ENCODE results near the gene RPUSD3.

The RPUSD3 gene

DNA sequence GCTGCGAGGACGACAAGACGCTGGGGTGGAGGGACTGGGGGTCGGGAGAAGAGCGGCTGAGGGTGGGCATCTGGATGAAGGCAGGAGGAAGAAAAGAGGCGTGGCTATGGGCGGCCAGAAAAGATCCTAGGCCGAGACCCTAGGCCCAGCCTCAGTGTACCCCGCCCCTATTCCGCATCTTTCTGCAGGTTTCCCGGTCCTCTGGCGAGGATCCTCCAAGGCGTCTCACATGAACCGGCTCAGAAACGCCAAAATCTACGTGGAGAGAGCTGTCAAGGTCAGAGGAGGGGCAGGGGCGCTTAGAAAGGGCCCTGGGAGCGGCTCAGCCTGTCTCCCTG lies 33.4 kb downstream of the RPUSD3 start:
- no CpG with 5 or more reads among the region's 18 CpGs for WGBS (ENCODE audit: extremely low coverage, insufficient coverage, insufficient read length)
- peaks cover 9% of the 10 kb centered on the region for H3K79me1 ChIP-seq (ENCODE audit: low read length)
- peaks cover 3% of the 10 kb centered on the region for H3K79me2 ChIP-seq (ENCODE audit: control insufficient read depth, insufficient read depth, low read length, poor library complexity)
- H3K23ac ChIP-seq (ENCODE audit: low read length) = no peak overlapping the region
- H4K8ac ChIP-seq (ENCODE audit: low read depth, low read length) = peak overlapping the region; percentile 43
- no peak overlapping the region for H3K14ac ChIP-seq (ENCODE audit: low read length)
- DNase-seq = no peak
- no peak overlapping the region for H4K91ac ChIP-seq (ENCODE audit: low read depth, low read length)
- H3K4me1 ChIP-seq (ENCODE audit: control insufficient read depth in 1 of 2, insufficient read depth in 2 of 2, low read length in 2 of 2) = peaks cover 0 to 3% of the 10 kb centered on the region in 2 experiments
- H2AK5ac ChIP-seq (ENCODE audit: low read length) = no peak overlapping the region
- no peak overlapping the region for H2BK12ac ChIP-seq (ENCODE audit: low read length)
- no peak overlapping the region for H3K4ac ChIP-seq (ENCODE audit: low read depth, low read length)
- H3K18ac ChIP-seq (ENCODE audit: low read length) = no peak overlapping the region
- H3K4me2 ChIP-seq (ENCODE audit: low read length) = peak overlapping the region; percentile 69
- no peak overlapping the region for H2BK5ac ChIP-seq (ENCODE audit: low read depth, low read length, poor library complexity)
- H4K12ac ChIP-seq (ENCODE audit: low read depth, low read length) = peak overlapping the region; percentile 34
- peak overlapping the region; percentile 29 for H3K9ac ChIP-seq (ENCODE audit: low read length)
- no peak overlapping the region for H3K27ac ChIP-seq (ENCODE audit: low read depth, low read length)
- H3K27me3 ChIP-seq (ENCODE audit: insufficient read depth, low read length) = no peaks in the 10 kb centered on the region
- no peaks in the 10 kb centered on the region for H3K9me3 ChIP-seq (ENCODE audit: insufficient read depth, low read depth, low read length)
- peaks cover 26 to 28% of the 10 kb centered on the region in 2 experiments for H3K36me3 ChIP-seq (ENCODE audit: control insufficient read depth in 1 of 2, insufficient read depth in 2 of 2, low read length in 2 of 2)
- peak overlapping the region; percentile 68 for H3K4me3 ChIP-seq (ENCODE audit: low read depth, low read length)
- peak overlapping the region; percentile 1 for H2AFZ ChIP-seq (ENCODE audit: insufficient read depth, low read length, poor library complexity)
- no peak overlapping the region for H2BK120ac ChIP-seq (ENCODE audit: insufficient read depth, low read length, poor library complexity)

DNA sequence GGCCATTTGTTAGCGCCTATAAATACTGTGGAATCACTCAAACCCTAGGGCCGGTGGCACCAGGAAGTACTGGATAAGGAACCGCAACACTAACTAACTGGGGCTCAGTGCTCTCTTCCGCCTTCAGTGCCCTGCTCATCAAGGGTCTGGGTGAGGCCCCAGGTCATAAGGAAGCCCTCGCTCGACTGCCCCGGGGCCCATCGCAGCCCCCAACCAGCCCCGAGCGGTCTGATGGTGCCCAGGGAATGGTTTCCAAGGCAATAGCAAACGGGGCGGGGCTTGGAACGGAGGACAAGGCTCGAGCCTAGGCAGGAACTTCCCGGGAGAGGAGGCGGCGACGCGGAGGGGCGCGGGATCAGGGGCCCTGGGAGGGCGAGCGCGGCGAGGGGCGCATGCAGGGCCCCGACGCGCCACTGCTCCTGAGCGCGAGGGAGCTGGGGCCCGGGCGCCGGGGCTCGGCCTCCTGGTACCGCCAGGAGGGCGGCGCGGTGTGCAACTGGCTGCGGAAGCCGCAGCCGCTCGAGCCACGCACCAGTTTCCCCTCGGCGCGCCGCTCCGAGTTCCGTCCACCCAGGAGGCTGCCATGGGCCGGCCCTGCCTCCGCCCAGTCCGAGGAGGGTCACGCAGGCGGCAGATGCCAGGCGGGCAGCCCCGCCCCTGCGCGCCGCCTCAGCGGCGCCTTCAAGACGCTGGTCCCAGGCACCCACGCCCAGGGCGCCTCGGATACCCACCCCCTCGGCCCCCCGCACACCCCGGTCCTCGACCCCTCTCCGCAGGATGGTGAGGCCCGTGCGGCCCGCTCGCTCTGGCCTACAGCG lies 34.0 kb downstream of the RPUSD3 start, which contains the start of gene TTLL3:
Gene TTLL3, plus strand, starts transcription at position 648 of the 818 bp plus-strand sequence. CDS start 400 bp downstream, outside the sequence.
- H3K27ac ChIP-seq (ENCODE audit: low read depth, low read length) = peak within 1 kb of the TSS; percentile 4
- peak within 1 kb of the TSS; percentile 68 for H3K4me3 ChIP-seq (ENCODE audit: low read depth, low read length)
- peak within 1 kb of the TSS; percentile 29 for H3K9ac ChIP-seq (ENCODE audit: low read length)
- H4K91ac ChIP-seq (ENCODE audit: low read depth, low read length) = peak within 1 kb of the TSS; percentile 63
- H4K12ac ChIP-seq (ENCODE audit: low read depth, low read length) = peak within 1 kb of the TSS; percentile 90
- H3K79me1 ChIP-seq (ENCODE audit: low read length) = peaks cover 9% of the 10 kb centered on the region
- peak within 1 kb of the TSS; percentile 69 for H3K4me2 ChIP-seq (ENCODE audit: low read length)
- H2BK5ac ChIP-seq (ENCODE audit: low read depth, low read length, poor library complexity) = peak within 1 kb of the TSS; percentile 11
- peak within 1 kb of the TSS; percentile 20 for H2AFZ ChIP-seq (ENCODE audit: insufficient read depth, low read length, poor library complexity)
- peaks cover 0 to 3% of the 10 kb centered on the region in 2 experiments for H3K4me1 ChIP-seq (ENCODE audit: control insufficient read depth in 1 of 2, insufficient read depth in 2 of 2, low read length in 2 of 2)
- H3K23ac ChIP-seq (ENCODE audit: low read length) = no peak within 1 kb of the TSS
- H3K27me3 ChIP-seq (ENCODE audit: insufficient read depth, low read length) = no peaks in the 10 kb centered on the region
- no CpG with 5 or more reads among the region's 76 CpGs for WGBS (ENCODE audit: extremely low coverage, insufficient coverage, insufficient read length)
- peak in 1 of 2 donors; percentile 46 for DNase-seq
- no peaks in the 10 kb centered on the region for H3K9me3 ChIP-seq (ENCODE audit: insufficient read depth, low read depth, low read length)
- no peak within 1 kb of the TSS for H2BK12ac ChIP-seq (ENCODE audit: low read length)
- peak within 1 kb of the TSS; percentile 44 for H2BK120ac ChIP-seq (ENCODE audit: insufficient read depth, low read length, poor library complexity)
- peaks cover 29 to 31% of the 10 kb centered on the region in 2 experiments for H3K36me3 ChIP-seq (ENCODE audit: control insufficient read depth in 1 of 2, insufficient read depth in 2 of 2, low read length in 2 of 2)
- H3K4ac ChIP-seq (ENCODE audit: low read depth, low read length) = no peak within 1 kb of the TSS
- H3K18ac ChIP-seq (ENCODE audit: low read length) = peak within 1 kb of the TSS; percentile 49
- H4K8ac ChIP-seq (ENCODE audit: low read depth, low read length) = peak within 1 kb of the TSS; percentile 92
- H2AK5ac ChIP-seq (ENCODE audit: low read length) = peak within 1 kb of the TSS; percentile 14
- peaks cover 3% of the 10 kb centered on the region for H3K79me2 ChIP-seq (ENCODE audit: control insufficient read depth, insufficient read depth, low read length, poor library complexity)
- peak within 1 kb of the TSS; percentile 68 for H3K14ac ChIP-seq (ENCODE audit: low read length)

DNA sequence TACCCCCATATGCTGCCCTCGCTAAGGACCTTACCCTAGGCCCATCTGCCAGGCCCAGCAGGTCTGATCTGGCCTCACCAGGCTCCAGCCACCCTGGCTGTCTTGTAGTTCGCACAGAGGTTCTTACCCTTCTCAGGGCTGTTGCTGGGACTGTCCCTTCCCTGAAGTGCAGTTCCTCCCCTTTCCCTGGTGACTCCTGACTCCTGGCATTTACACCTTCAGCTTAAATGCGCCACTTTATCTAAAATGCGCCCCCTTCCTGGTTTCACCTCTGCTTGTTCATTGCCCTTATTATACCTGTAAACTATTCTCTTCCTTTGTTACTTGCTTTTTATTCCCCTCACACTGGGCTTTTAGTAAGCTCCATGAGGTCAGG lies 34.6 kb downstream of the RPUSD3 start:
- Histone ChIP-seq H4K8ac (ENCODE audit: low read depth, low read length) (peak overlapping the region; percentile 92), H4K12ac (ENCODE audit: low read depth, low read length) (no peak overlapping the region), H3K18ac (ENCODE audit: low read length) (no peak overlapping the region), H3K4me2 (ENCODE audit: low read length) (peak overlapping the region; percentile 69), H3K4me3 (ENCODE audit: low read depth, low read length) (no peak overlapping the region), H3K14ac (ENCODE audit: low read length) (no peak overlapping the region), H2BK120ac (ENCODE audit: insufficient read depth, low read length, poor library complexity) (no peak overlapping the region), H3K27ac (ENCODE audit: low read depth, low read length) (peak overlapping the region; percentile 4), H3K36me3 (ENCODE audit: control insufficient read depth in 1 of 2, insufficient read depth in 2 of 2, low read length in 2 of 2) (peaks cover 31 to 37% of the 10 kb centered on the region in 2 experiments), H2AFZ (ENCODE audit: insufficient read depth, low read length, poor library complexity) (no peak overlapping the region), H3K23ac (ENCODE audit: low read length) (no peak overlapping the region), H3K4ac (ENCODE audit: low read depth, low read length) (no peak overlapping the region), H2BK5ac (ENCODE audit: low read depth, low read length, poor library complexity) (no peak overlapping the region), H3K4me1 (ENCODE audit: control insufficient read depth in 1 of 2, insufficient read depth in 2 of 2, low read length in 2 of 2) (peaks cover 0 to 3% of the 10 kb centered on the region in 2 experiments), H3K9me3 (ENCODE audit: insufficient read depth, low read depth, low read length) (no peaks in the 10 kb centered on the region), H2AK5ac (ENCODE audit: low read length) (no peak overlapping the region), H3K9ac (ENCODE audit: low read length) (no peak overlapping the region), H3K27me3 (ENCODE audit: insufficient read depth, low read length) (no peaks in the 10 kb centered on the region), H2BK12ac (ENCODE audit: low read length) (no peak overlapping the region), H3K79me1 (ENCODE audit: low read length) (peaks cover 9% of the 10 kb centered on the region), H4K91ac (ENCODE audit: low read depth, low read length) (no peak overlapping the region), H3K79me2 (ENCODE audit: control insufficient read depth, insufficient read depth, low read length, poor library complexity) (peaks cover 3% of the 10 kb centered on the region)
- no CpG with 5 or more reads among the region's 4 CpGs for WGBS (ENCODE audit: extremely low coverage, insufficient coverage, insufficient read length)
- DNase-seq = peak in 1 of 2 donors; percentile 23

DNA sequence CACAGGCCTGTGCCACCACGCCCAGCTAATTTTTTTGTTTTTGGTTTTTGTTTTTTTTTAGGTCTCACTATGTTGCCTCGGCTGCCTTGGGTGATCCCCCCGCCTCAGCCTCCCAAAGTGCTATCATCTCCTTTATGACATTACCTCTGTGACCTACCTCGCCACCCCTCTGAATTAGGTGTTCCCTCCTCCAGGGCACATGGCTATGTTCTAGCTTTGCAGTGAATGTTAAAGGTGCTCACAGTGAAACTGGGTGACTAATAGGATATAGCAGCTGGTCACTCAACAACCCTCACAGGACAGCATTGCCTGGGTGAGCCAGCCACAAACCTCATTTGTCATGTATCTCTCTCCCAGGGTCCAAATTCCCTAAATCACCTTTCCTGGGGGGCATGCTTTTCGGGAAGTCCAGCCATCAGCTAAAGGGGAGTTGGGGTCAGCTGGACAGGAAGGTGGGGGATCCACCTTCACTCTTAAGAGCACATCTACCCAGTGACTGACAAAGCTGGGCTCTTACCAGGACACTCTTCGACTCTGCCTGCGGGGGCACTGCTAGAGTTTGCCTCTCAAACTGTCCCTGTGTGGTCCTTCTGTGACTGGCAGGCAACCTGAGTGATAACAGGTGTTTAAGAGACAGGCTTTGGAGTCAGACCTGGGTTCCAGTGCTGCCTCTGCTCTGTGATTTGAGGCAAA lies 35.3 kb downstream of the RPUSD3 start:
- peaks cover 3% of the 10 kb centered on the region for H3K79me2 ChIP-seq (ENCODE audit: control insufficient read depth, insufficient read depth, low read length, poor library complexity)
- H4K8ac ChIP-seq (ENCODE audit: low read depth, low read length) = no peak overlapping the region
- no peak overlapping the region for H3K23ac ChIP-seq (ENCODE audit: low read length)
- H3K79me1 ChIP-seq (ENCODE audit: low read length) = peaks cover 9% of the 10 kb centered on the region
- no peak overlapping the region for H4K12ac ChIP-seq (ENCODE audit: low read depth, low read length)
- H4K91ac ChIP-seq (ENCODE audit: low read depth, low read length) = no peak overlapping the region
- H3K9ac ChIP-seq (ENCODE audit: low read length) = no peak overlapping the region
- H3K36me3 ChIP-seq (ENCODE audit: control insufficient read depth in 1 of 2, insufficient read depth in 2 of 2, low read length in 2 of 2) = peaks cover 37 to 45% of the 10 kb centered on the region in 2 experiments
- DNase-seq = peak in 1 of 2 donors; percentile 13
- no peak overlapping the region for H3K4me3 ChIP-seq (ENCODE audit: low read depth, low read length)
- no peak overlapping the region for H2BK120ac ChIP-seq (ENCODE audit: insufficient read depth, low read length, poor library complexity)
- no peak overlapping the region for H3K4ac ChIP-seq (ENCODE audit: low read depth, low read length)
- H3K14ac ChIP-seq (ENCODE audit: low read length) = no peak overlapping the region
- H3K27me3 ChIP-seq (ENCODE audit: insufficient read depth, low read length) = no peaks in the 10 kb centered on the region
- H3K27ac ChIP-seq (ENCODE audit: low read depth, low read length) = no peak overlapping the region
- no peak overlapping the region for H3K4me2 ChIP-seq (ENCODE audit: low read length)
- no peak overlapping the region for H3K18ac ChIP-seq (ENCODE audit: low read length)
- H2AFZ ChIP-seq (ENCODE audit: insufficient read depth, low read length, poor library complexity) = no peak overlapping the region
- no CpG with 5 or more reads among the region's 7 CpGs for WGBS (ENCODE audit: extremely low coverage, insufficient coverage, insufficient read length)
- H2BK5ac ChIP-seq (ENCODE audit: low read depth, low read length, poor library complexity) = no peak overlapping the region
- no peak overlapping the region for H2AK5ac ChIP-seq (ENCODE audit: low read length)
- peaks cover 0 to 3% of the 10 kb centered on the region in 2 experiments for H3K4me1 ChIP-seq (ENCODE audit: control insufficient read depth in 1 of 2, insufficient read depth in 2 of 2, low read length in 2 of 2)
- H2BK12ac ChIP-seq (ENCODE audit: low read length) = no peak overlapping the region
- H3K9me3 ChIP-seq (ENCODE audit: insufficient read depth, low read depth, low read length) = no peaks in the 10 kb centered on the region
